H1 (cell line): ENCODE measurements around the gene FUT6. TPM values are rescaled to one million over a fixed set of nuclear protein-coding genes. Genes with fewer than 3 reads are reported as not detected.

Source experiments
- E2F6 ChIP-seq: IDR thresholded peaks from 2 replicates; pipeline ENCODE4 v1.6.1; 2012; ENCODE audit warnings: inconsistent platforms
- polyA plus RNA-seq, 7 experiments: library from polyadenylated mRNA; depleted of rRNA in 3 of 7; stranded (reverse) in 5 of 7; unstranded in 2 of 7; fragments of >200 nt in 5 of 7; fragments of 200-250 nt in 2 of 7; gene quantifications; 1 replicate in 5 of 7; 2 replicates in 1 of 7; 4 replicates in 1 of 7; pipeline versions ENCODE4 v1.2.1 to v1.2.3, GENCODE V29; 2011 to 2013; ENCODE audit warnings: missing spikeins in 2 of 7, mixed read lengths in 2 of 7
- total RNA-seq: library from RNA; stranded (reverse); fragmentation: NEBNext Ultra II Directional; extraction: Animal tissue kit (Norgen Biotek cat#: 25700); gene quantifications from 2 replicates; pipeline ENCODE4 v1.2.1, GENCODE V29; 2021

FUT6 gene
- total and polyA plus RNA-seq, 2 of the 8 experiments (the other 6 are each of a cell fraction or from before 2014, with no cell fraction given): not detected

GRCh38 chr19:5790559-5791520 is 48.7 kb downstream of the FUT6 start, which contains the start of gene DUS3L (continued):
- TF ChIP-seq E2F6: peak; percentile 86
